DMS153 treated with DMSO at 0.1 percent for 48 hours (cell line): Measurements from ENCODE around the gene TMPRSS13.
A peak's percentile ranks its signal among the peaks of the same experiment; 100 is the strongest.
"Not testable (repeated sequence)": the region's sequence is repeated elsewhere in the genome, so short reads cannot be mapped to it uniquely, and the experiment has no call there.

ENCODE experiments used
- DNase-seq: peaks from one replicate; lab custom pipeline; 2025; ENCODE audit not compliant: unreplicated experiment; lab: John Stamatoyannopoulos, UW

TMPRSS13 gene

GRCh38 chr11:117874253-117874909 is 54.8 kb downstream of the TMPRSS13 start:
- no peak for DNase-seq

- no peak for DNase-seq
Observed at GRCh38 chr11:117873828-117874125, 55.4 kb downstream of the TMPRSS13 start.

- DNase-seq: no peak
Observed at GRCh38 chr11:117872975-117873827, 56.0 kb downstream of the TMPRSS13 start.

GRCh38 chr11:117872420-117872961 is 56.7 kb downstream of the TMPRSS13 start:
- DNase-seq: no peak

- no peak for DNase-seq
Observed at GRCh38 chr11:117871784-117872183, 57.4 kb downstream of the TMPRSS13 start.

DNA sequence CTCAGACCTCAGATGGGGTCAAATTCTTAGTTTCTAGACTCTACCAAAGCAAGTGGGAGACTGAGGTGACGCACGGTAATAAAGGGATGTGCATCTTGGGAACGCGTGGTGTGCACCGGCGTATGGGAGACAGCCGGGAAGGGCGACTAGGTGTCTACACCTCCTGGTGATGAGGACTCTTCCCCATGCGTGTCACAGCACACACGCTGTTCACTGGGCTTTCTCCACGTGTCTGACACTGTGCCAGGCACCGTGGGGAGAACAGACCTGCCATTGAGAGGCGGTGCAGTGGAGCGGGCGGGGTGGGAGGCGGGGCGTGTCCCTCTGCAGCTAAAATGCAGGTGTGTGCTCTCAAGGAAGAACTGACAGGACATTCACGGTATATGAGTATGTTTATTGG is 58.0 kb downstream of the TMPRSS13 start:
- no peak for DNase-seq

GRCh38 chr11:117870103-117870952 is 58.9 kb downstream of the TMPRSS13 start:
- DNase-seq: no peak

- no peak for DNase-seq
Observed at GRCh38 chr11:117869604-117870003, 59.6 kb downstream of the TMPRSS13 start.

- DNase-seq: peak; percentile 41
Observed at GRCh38 chr11:117868815-117869561, 60.2 kb downstream of the TMPRSS13 start.

DNA sequence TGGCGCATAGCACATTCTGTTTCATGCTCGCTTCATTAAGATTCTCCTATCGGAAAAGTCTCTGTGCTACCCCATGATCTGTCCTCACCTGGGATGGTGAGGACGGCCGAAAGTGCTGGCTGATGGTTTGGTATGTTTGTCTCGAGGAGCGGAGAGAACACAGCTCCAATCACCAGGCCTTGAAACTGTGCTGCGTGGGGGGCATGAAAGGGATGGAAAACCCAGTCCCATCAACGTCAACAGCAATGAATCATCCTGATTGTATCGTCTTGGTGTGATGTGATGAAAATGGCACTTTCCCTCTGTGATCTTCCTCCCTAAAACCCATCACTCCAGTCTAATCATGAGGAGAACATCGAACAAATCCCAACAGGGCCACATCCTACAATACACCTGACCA is 61.1 kb downstream of the TMPRSS13 start:
- DNase-seq: no peak

GRCh38 chr11:117866526-117866925 is 62.7 kb downstream of the TMPRSS13 start:
- DNase-seq: no peak

DNA sequence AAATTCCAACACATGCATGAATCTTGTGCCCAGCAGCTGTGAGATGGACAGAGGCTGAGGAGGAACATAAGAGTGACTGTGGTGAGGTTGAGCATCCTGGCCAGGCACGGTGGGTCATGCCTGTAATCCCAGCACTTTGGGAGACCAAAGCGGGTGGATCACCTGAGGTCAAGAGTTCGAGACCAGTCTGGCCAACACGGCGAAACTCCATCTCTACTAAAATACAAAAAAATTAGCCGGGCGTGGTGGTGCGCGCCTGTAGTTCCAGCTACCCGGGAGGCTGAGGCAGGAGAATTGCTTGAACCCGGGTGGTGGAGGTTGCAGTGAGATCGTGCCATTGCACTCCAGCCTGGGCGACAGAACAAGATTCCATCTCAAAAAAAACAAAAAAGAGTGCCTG is 63.7 kb downstream of the TMPRSS13 start:
- DNase-seq: not testable (repeated sequence)

- DNase-seq: no peak
Observed at GRCh38 chr11:117863383-117863782, 65.8 kb downstream of the TMPRSS13 start.

DNA sequence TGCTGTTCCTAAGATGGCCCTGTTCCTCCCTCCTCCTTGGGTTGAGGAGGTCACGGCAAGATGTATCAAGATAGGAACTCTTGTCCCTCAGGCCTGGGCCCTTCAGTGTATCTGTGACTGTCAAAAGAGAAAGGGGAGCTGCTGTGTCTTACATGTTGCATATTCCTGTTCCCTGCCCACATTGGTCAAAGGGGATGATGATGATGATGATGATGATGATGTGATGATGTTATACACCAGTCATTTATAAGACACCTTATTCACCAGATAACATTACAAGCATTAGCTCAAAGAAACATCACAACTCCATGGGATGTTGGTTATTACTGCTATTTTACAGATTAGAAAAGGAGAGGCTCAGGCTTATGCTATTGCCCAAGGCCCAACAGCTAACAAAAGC is 66.4 kb downstream of the TMPRSS13 start:
- no peak for DNase-seq

DNA sequence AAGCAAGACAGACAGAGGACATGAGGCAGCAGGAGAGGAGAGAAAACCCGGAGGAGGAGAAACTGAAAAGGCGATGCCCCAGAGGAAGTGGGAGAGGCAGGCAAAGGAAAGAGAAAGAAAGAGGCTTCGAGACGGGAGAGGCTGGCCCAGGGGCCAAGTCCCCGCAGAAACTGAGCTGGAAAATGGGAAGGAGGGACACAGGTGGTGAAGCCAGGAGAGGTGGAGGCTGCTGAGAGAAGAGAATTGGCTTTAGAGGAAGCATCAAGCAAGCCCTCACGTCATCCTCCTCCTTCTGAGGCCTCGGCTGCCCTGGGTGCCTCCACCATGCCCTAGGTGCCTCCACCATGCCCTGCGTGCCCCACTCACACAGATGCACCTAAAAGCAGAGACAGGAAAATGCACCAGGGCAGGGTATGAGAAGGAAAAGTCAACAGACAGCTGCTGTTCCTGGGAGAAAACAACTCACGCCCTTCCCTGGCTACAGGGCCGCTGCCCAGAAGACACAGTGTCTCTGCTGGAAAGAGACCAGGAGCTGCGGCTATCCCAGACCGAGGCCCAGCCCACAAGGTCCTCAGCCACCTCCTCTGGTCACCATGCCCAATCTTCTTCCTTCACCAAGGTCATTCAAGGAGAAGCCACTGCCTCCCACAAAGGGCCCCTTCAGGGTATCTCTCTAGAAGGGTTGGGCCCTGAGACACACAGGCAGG is 67.0 kb downstream of the TMPRSS13 start:
- DNase-seq: no peak

DNA sequence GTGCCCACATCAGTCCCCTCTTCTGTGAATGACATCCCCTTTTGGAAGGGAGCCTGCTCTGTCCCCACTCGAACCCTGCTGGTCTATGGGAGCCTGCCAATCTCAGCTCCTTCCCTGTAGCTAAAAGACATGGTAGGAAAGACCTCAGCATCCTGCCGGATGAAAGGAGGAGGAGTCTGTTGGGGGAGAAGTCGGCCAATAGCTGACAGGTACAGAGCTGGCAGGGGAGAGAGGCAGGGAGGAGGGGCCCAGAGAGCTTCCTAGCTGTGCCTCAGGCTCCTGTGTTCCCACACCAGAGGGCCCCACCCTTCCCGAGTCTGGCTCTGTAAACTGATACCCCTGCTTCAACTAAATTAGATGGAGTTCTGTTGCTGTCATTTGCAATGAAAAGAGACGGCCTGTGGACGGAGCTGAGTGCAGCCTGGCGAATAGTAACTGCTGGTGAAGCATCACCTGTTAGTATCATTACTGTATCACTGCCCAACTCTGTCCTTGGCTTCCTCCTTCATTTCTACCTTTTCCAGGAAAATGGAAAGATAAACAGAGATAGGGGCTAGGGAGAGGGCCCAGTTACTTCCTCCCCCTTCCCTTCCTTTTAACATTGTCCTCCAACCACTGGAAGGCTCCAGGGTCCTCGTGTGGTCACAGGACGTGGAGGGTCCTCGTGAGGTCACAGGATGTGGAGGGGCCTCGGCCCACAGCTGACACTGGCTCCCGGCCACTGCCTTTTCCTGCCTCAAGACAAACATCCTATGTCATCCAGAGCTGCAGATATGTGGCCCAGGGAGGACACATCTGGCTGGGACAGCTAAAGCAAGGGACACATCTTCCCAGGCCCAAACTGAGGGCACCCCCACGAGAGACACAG is 67.8 kb downstream of the TMPRSS13 start:
- peak; percentile 93 for DNase-seq

DNA sequence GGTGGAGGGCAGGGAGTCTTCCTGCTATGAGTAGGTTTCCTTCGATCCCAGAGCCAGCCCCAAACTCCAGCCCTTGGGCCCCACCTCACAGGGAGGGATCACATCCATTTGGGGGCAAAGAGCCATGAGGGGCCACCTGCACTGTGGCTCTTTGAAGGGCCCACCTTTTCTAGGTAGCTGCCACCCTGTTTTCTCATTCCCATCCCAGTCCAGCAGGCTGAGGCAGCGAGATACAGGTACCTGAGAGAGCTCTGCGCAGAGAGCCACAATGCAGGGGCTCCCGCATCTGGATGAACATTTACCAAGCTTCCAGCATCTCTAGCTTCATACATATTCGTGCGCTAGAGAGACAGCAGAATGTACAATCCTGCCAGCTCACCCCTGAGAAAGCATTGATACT is 69.1 kb downstream of the TMPRSS13 start:
- DNase-seq: no peak

DNA sequence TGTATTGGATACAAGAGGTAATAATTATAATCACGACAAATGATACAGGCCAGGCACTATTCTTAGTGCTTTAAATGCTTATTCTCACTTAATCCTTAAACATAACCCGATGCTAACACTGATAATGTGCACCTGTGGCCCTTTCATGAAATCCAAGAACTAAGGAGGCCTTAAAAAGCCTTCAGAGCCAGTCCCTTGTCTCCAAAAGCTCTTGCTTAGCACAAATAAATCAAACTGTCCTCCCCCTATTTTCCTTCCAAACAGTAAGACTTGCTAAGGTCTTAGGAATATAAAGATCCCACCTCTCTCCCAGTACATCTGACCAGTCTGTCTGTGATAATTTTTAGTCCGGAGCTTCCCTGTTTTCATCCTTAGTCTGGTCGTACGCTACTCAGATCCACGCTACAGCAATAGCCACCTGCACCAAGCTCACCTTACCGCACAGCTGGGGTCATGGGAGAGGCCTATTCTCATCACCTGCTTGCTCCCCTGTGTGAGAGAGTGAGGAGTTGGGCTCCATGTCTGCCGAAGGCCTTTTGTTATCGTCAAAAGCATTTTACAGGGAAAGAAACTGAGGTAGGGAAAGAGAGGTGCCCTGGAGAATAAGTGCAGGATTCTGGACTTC is 69.6 kb downstream of the TMPRSS13 start:
- no peak for DNase-seq

GRCh38 chr11:117859061-117859460 is 70.1 kb downstream of the TMPRSS13 start:
- DNase-seq: no peak
